ENCODE data around the gene AVP.
"Not testable (repeated sequence)": the region's sequence is repeated elsewhere in the genome, so short reads cannot be mapped to it uniquely, and the experiment has no call there.

AVP gene

DNA sequence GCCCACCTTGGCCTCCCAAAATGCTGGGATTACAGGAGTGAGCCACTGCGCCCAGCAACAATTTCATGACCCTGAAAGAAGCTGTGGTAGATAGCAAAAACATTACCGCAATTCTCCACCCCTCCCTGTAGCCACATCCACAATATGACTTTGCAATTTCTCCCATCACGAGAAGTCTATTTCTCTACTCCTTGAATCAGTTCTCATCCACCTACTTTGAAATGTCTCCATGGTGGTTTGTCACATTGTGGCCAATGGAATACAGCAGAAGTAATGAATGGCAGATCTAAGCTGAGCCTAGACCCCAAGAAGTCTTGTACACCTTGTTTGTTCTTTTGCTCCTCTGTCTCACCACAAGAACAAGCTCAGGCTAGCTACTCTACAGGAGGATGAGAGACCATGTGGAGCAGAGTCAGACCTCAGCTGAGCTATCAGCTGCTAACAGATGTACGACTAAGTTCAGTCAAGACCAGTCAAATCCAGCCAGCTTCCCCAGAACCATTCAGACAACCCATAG lies 6.8 kb downstream of the AVP start:
- no peak for TF ChIP-seq ZFX (IDR thresholded peaks at IDR 0.05; ENCODE audit: borderline replicate concordance)
- TF ChIP-seq, protein P1, sequence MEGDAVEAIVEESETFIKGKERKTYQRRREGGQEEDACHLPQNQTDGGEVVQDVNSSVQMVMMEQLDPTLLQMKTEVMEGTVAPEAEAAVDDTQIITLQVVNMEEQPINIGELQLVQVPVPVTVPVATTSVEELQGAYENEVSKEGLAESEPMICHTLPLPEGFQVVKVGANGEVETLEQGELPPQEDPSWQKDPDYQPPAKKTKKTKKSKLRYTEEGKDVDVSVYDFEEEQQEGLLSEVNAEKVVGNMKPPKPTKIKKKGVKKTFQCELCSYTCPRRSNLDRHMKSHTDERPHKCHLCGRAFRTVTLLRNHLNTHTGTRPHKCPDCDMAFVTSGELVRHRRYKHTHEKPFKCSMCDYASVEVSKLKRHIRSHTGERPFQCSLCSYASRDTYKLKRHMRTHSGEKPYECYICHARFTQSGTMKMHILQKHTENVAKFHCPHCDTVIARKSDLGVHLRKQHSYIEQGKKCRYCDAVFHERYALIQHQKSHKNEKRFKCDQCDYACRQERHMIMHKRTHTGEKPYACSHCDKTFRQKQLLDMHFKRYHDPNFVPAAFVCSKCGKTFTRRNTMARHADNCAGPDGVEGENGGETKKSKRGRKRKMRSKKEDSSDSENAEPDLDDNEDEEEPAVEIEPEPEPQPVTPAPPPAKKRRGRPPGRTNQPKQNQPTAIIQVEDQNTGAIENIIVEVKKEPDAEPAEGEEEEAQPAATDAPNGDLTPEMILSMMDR (IDR thresholded peaks at IDR 0.05), result no peak
- no peak overlapping the region for H3K27ac ChIP-seq

DNA sequence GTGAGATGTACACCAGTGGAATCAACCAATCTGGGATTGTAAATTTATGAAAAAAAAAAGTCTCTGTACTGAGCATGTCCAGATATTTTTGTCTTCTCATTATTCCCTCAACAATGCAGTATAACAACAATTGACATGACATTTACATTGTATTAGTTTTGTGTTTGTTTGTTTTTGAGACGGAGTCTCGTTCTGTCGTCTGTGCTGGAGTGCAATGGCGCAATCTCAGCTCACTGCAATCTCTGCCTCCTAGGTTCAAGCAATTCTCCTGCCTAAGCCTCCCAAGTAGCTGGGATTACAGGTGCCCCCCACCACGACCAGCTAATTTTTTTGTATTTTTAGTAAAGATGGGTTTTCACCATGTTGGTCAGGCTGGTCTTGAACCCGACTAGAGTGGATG lies 9.2 kb downstream of the AVP start:
- H3K27ac ChIP-seq, result not testable (repeated sequence)

DNA sequence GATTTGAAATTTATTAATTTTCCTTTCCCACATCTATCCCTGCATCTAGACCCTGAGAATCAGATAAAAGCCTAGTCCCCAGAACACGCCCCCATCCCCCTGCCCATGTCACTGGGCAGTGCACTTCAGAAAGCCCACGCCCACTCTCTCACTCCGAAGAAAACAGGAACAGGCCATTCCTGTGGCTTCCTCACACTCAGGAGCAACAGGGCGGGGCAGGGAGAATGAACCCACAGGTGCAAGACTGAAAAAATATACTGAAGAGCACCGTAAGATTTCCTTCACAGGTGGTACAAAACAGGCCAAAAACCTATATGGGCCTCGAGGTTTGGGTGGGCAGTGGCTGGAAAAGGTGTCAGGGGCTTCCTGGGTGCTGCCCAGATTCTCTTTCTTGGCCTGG lies 9.7 kb downstream of the AVP start:
- H3K27ac ChIP-seq, result no peak overlapping the region
- TF ChIP-seq, protein P1 (IDR thresholded peaks at IDR 0.05), result no peak
- no peak for TF ChIP-seq ZFX (IDR thresholded peaks at IDR 0.05; ENCODE audit: borderline replicate concordance)

DNA sequence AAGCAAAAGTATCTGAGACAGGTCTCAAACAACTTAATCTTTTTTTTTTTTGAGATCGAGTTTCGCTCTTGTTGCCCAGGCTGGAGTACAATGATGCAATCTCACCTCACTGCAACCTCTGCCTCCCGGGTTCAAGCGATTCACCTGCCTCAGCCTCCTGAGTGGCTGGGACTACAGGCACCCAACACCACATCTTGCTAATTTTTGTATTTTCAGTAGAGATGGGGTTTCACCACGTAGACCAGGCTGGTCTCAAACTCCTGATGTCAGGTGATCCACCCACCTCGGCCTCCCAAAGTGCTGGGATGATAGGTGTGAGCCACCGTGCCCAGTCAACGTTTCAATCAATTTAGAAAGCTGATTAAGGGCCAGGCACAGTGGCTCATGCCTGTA lies 11.3 kb downstream of the AVP start:
- not testable (repeated sequence) for H3K27ac ChIP-seq

DNA sequence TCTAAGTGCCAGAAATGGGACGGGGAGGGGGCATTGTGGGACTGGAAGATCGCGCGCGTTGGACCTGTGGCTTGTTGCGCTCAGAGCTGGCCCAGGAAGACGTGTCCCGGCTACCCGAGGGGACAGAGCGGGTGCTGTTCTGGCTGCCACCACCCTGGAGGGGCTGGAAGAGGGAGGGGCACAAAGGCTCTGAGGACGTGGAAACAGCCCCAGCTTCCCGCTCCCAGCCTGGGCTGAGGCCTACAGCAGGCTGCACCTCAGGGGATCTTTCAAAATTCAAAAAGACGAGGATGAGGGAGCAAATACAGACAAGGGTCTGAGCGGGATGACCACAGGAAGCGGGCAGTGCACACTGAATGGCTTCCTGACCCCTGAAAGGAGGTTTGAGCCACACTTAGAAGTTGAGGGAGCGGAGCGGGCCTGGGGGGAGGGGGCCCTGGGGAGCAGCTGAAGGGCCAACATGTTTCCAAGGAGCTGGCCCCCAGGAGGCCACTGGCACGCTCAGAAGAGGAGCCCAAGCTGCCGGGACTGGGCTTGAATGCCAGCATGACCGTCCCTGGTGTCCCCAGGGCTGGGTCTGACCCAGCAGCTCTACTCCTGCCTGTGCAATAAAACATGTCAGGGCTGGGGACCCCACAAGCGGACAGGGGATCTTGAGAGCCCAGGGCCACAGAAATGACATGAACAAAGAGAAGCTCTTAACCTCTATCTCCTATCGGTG lies 11.8 kb downstream of the AVP start:
- TF ChIP-seq, protein P1 (IDR thresholded peaks at IDR 0.05), result no peak
- TF ChIP-seq ZFX (IDR thresholded peaks at IDR 0.05; ENCODE audit: borderline replicate concordance), result no peak
- no peak overlapping the region for H3K27ac ChIP-seq

DNA sequence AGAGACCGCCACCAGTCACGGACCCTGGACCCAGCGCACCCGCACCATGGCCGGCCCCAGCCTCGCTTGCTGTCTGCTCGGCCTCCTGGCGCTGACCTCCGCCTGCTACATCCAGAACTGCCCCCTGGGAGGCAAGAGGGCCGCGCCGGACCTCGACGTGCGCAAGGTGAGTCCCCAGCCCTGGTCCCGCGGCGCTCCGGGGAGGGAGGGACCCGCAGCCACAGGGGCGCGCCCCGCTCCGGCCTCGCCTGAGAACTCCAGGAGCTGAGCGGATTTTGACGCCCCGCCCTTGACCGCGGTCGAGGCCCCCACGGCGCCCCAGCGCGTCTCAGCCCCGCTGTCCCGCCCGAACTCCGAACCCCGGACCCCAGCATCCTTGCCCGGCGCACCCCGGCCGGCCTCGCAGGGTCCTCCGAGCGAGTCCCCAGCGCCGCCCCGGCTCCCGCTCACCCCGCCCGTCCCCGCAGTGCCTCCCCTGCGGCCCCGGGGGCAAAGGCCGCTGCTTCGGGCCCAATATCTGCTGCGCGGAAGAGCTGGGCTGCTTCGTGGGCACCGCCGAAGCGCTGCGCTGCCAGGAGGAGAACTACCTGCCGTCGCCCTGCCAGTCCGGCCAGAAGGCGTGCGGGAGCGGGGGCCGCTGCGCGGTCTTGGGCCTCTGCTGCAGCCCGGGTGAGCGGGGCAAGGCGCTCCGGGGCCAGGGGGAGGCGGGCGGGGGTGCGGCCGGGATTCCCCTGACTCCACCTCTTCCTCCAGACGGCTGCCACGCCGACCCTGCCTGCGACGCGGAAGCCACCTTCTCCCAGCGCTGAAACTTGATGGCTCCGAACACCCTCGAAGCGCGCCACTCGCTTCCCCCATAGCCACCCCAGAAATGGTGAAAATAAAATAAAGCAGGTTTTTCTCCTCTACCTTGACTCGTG lies 12.7 kb downstream of the AVP start, which contains the start of gene OXT:
Gene OXT (plus strand): TSS at position 11 of the 920 bp plus-strand sequence. CDS start 36 bp downstream, at position 47.
- no peak within 1 kb of the TSS for H3K27ac ChIP-seq
- TF ChIP-seq, protein P1 (IDR thresholded peaks at IDR 0.05), result no peak
- no peak for TF ChIP-seq ZFX (IDR thresholded peaks at IDR 0.05; ENCODE audit: borderline replicate concordance)

DNA sequence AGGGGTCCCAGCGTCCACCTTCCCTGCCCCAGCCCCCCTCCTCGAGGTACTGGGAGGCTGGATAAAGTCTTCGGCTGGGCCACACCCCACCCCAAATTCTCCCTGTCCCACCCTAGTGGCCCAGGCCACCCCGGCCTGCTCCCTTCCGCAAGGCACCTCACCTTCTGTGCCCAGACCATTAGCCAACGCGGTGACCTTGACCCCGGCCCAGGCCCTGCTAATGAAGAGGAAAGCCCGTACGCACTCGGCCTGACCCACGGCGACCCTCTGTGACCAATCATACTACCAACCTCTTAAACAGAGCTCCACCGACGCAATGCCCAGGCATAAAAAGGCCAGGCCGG lies 13.3 kb downstream of the AVP start:
- no peak overlapping the region for H3K27ac ChIP-seq
- TF ChIP-seq, protein P1 (IDR thresholded peaks at IDR 0.05), result no peak
- no peak for TF ChIP-seq ZFX (IDR thresholded peaks at IDR 0.05; ENCODE audit: borderline replicate concordance)

DNA sequence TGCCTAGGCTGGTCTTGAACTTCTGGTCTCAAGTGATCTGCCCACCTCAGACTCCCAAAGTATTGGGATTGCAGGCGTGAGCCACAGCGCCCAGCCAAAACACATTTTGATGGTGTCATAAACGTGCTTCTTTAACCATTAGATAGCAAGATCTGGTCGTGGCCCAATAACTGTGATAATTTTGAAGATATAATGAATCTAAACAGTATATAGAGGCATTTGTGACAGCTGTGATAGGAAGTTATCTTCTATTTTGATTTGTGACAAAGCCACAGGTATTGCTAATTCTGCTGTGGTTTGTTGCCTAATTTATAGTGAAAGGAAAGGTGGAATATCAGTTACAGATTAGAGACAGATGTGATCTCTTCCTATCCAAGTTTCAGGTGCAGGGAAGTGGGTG lies 13.8 kb downstream of the AVP start:
- TF ChIP-seq, protein P1 (IDR thresholded peaks at IDR 0.05), result no peak
- TF ChIP-seq ZFX (IDR thresholded peaks at IDR 0.05; ENCODE audit: borderline replicate concordance), result no peak
- H3K27ac ChIP-seq, result no peak overlapping the region

Data from 22Rv1 (cell line).